ENCODE measurements around the gene MPHOSPH8. TPM values are rescaled to one million over a fixed set of nuclear protein-coding genes. Genes with fewer than 3 reads are reported as not detected.

Gene MPHOSPH8
- total and polyA plus RNA-seq, 2 of the 4 experiments (the other 2 are of a cell fraction) = 11.7 to 16.4 TPM

DNA sequence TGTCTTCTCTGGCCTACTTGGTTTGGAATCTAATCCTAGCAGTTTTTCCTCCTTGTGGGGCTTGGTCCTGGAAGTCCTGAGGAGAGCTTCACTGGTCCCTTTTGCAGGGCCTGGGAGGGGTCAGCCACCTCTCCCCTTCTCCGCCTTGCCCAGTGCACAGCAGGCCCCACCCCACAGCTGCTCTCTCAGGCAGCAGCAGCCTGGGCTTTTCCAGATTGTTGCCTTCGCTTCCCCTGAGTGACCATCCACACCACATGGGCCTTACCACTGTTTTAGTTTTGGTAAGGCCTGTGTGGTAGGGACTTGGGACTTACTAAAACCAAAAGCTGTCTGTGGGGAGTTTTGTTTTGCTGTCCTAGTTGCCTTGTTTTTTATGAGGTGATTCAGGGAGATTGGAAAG is 11.5 kb downstream of the MPHOSPH8 start:
- Histone ChIP-seq H3K56ac (ENCODE audit: extremely low read depth, insufficient read depth, low read length) (no peak overlapping the region), H3K4me2 (ENCODE audit: low read depth, low read length) (no peak overlapping the region), H3K9me3 (ENCODE audit: control insufficient read depth, insufficient read depth, low read length) (no peaks in the 10 kb centered on the region), H4K5ac (ENCODE audit: low read depth, low read length) (no peak overlapping the region), H3K27me3 (ENCODE audit: control insufficient read depth, insufficient read depth, low read length) (no peaks in the 10 kb centered on the region), H2AK5ac (ENCODE audit: low read depth, low read length) (no peak overlapping the region), H4K20me1 (ENCODE audit: insufficient read depth, low read length) (peaks cover 13% of the 10 kb centered on the region), H3K14ac (replicated peaks; ENCODE audit: low read depth, low read length) (no peak overlapping the region), H3K23ac (ENCODE audit: low read depth, low read length) (no peak overlapping the region), H4K8ac (ENCODE audit: low read depth in 2 of 2, low read length in 2 of 2) (no peak overlapping the region), H2BK5ac (ENCODE audit: low read depth, low read length, poor library complexity, severe bottlenecking) (no peak overlapping the region), H3K36me3 (ENCODE audit: control insufficient read depth, insufficient read depth, low read length) (peaks cover 29% of the 10 kb centered on the region), H3K27ac (ENCODE audit: insufficient read depth, low read length) (no peak overlapping the region), H2AK9ac (replicated peaks; ENCODE audit: low read depth, low read length, poor library complexity) (no peak overlapping the region), H2BK15ac (ENCODE audit: low read depth, low read length) (no peak overlapping the region), H2BK20ac (ENCODE audit: low read depth, low read length) (no peak overlapping the region), H3K4me3 (ENCODE audit: insufficient read depth, low read depth, low read length) (no peak overlapping the region), H2BK120ac (ENCODE audit: low read depth, low read length) (no peak overlapping the region), H3K9me1 (ENCODE audit: insufficient read depth, low read length) (peaks cover 2% of the 10 kb centered on the region; the same call in 1 of the 2 replicates), H3K18ac (ENCODE audit: low read depth, low read length) (no peak overlapping the region), H3K4me1 (ENCODE audit: control insufficient read depth, insufficient read depth, low read length) (0 out of 2 replicates have a peak, but pooled peaks cover 2% of the 10 kb centered on the region), H3K4ac (ENCODE audit: low read depth, low read length) (no peak overlapping the region), H3K79me1 (ENCODE audit: low read depth in 1 of 2, low read length in 2 of 2) (peaks cover 17 to 41% of the 10 kb centered on the region in 2 experiments), H3K9ac (ENCODE audit: low read depth, low read length) (no peak overlapping the region), H4K91ac (ENCODE audit: insufficient read depth, low read depth, low read length) (no peak overlapping the region), H2AFZ (replicated peaks; ENCODE audit: low read length, poor library complexity) (no peak overlapping the region)
- TF ChIP-seq, protein P1, sequence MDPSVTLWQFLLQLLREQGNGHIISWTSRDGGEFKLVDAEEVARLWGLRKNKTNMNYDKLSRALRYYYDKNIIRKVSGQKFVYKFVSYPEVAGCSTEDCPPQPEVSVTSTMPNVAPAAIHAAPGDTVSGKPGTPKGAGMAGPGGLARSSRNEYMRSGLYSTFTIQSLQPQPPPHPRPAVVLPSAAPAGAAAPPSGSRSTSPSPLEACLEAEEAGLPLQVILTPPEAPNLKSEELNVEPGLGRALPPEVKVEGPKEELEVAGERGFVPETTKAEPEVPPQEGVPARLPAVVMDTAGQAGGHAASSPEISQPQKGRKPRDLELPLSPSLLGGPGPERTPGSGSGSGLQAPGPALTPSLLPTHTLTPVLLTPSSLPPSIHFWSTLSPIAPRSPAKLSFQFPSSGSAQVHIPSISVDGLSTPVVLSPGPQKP (IDR thresholded peaks at IDR 0.05; ENCODE audit: borderline replicate concordance, low read depth, low read length) = no peak
- TF ChIP-seq MAZ (IDR thresholded peaks at IDR 0.05; ENCODE audit: borderline replicate concordance, low read depth, low read length) (no peak), BHLHE40 (IDR thresholded peaks at IDR 0.05; ENCODE audit: low read depth, low read length) (no peak), CHD1 (IDR thresholded peaks at IDR 0.05; ENCODE audit: low read depth, low read length) (no peak), MAFK (IDR thresholded peaks at IDR 0.05; ENCODE audit: low read depth, low read length) (no peak), RCOR1 (IDR thresholded peaks at IDR 0.05; ENCODE audit: insufficient replicate concordance, low read length) (no peak), RAD21 (IDR thresholded peaks at IDR 0.05; ENCODE audit: low read length) (no peak), POLR2A (IDR thresholded peaks at IDR 0.05; ENCODE audit: low read depth, low read length) (no peak), RFX5 (IDR thresholded peaks at IDR 0.05; ENCODE audit: low read depth, low read length) (no peak), CEBPB (IDR thresholded peaks at IDR 0.05; ENCODE audit: low read depth, low read length) (no peak), FOS (IDR thresholded peaks at IDR 0.05; ENCODE audit: low read depth, low read length) (no peak), NFE2L2 (IDR thresholded peaks at IDR 0.05; ENCODE audit: low read depth, low read length) (no peak)
- TF ChIP-seq, protein P2, sequence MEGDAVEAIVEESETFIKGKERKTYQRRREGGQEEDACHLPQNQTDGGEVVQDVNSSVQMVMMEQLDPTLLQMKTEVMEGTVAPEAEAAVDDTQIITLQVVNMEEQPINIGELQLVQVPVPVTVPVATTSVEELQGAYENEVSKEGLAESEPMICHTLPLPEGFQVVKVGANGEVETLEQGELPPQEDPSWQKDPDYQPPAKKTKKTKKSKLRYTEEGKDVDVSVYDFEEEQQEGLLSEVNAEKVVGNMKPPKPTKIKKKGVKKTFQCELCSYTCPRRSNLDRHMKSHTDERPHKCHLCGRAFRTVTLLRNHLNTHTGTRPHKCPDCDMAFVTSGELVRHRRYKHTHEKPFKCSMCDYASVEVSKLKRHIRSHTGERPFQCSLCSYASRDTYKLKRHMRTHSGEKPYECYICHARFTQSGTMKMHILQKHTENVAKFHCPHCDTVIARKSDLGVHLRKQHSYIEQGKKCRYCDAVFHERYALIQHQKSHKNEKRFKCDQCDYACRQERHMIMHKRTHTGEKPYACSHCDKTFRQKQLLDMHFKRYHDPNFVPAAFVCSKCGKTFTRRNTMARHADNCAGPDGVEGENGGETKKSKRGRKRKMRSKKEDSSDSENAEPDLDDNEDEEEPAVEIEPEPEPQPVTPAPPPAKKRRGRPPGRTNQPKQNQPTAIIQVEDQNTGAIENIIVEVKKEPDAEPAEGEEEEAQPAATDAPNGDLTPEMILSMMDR (conservative IDR thresholded peaks at IDR 0.05; ENCODE audit: low read depth, low read length) = no peak
- TF ChIP-seq, protein P3, sequence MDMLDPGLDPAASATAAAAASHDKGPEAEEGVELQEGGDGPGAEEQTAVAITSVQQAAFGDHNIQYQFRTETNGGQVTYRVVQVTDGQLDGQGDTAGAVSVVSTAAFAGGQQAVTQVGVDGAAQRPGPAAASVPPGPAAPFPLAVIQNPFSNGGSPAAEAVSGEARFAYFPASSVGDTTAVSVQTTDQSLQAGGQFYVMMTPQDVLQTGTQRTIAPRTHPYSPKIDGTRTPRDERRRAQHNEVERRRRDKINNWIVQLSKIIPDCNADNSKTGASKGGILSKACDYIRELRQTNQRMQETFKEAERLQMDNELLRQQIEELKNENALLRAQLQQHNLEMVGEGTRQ (IDR thresholded peaks at IDR 0.05; ENCODE audit: low read depth, low read length) = no peak
- no CpG with 5 or more reads among the region's 2 CpGs for WGBS, 2 experiments (ENCODE audit: extremely low coverage in 2 of 2, insufficient read length in 1 of 2)
- in situ Hi-C loops (cut with MboI; ENCODE audit: low sequenced_read_pairs) = loop anchor here (25.0 kb wide), 1 partner anchor 517 kb away; the partner anchor contains the start of gene GJA3
- ChIA-PET POLR2A (ENCODE audit: unreplicated experiment) (no interaction called here), CTCF (no interaction called here)
- dilution Hi-C loops (cut with HindIII; ENCODE audit: low sequenced_read_pairs, unreplicated experiment) = no loop called here
- no peak for DNase-seq
- intact Hi-C loops (cut with micrococcal nuclease) = no loop called here
- no peak for ATAC-seq (ENCODE audit: low read depth)
- no TSS peak for BruUV-seq (replicated peaks)
